Body of pancreas (tissue), 4 donors: Measurements from ENCODE around the gene DCLK2.

Experiments
- POLR2A ChIP-seq, 3 donors: fragments of 450-650 bp; IDR thresholded peaks; one replicate each; pipeline ENCODE4 v1.6.1; 2016; ENCODE audit warnings: antibody characterized with exemption in 3 of 3, mild to moderate bottlenecking in 2 of 3
- TF ChIP-seq, protein P1 (sequence below), 7 experiments: fragments of 450-650 bp in 4 of 7; fragments of 200-600 bp in 3 of 7; sonication (generic) in 3 of 7; IDR thresholded peaks; one replicate each; pipeline ENCODE4 v1.5.1; 2016 to 2019; ENCODE audit warnings: antibody characterized with exemption in 7 of 7

DNA sequence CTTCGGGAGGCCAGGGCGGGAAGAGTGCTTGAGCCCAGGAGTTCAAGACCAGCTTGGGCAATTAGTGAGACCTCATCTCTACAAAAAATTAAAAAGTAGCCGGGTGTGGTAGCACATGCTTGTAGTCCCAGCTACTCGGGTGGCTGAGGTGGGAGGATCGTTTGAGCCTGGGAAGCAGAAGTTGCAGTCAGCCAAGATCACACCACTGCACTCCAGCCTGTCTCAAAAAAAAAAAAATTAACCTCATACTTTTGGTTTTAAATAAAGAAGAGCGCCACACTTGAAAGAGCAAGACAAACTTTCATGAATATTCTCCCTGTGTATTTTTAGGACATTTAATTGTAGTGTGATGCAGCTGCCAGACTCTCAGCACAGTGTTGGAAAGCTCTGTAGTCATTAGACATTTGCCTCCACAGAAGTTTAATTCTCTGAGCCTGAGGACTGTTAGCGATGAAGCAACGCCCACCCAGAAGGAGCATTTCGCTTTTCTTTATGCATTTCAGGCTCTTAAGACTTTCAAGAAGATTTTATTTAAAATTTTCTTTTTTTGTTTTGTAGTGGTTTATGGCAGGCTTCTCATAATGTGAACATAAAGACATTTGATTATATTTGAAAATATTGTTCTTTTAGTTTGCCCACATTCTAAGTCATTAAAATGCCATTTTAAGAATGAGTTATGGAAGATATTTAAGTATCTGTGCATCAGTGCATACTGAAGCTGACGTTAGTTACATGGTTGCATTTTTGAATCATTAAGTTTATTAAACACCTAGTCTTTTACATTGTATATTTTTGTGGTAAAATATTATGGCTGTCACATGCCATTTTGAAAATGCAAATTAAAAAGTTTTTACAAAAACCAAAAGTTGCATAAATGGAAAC lies 45.8 kb downstream of the DCLK2 start:
- TF ChIP-seq, protein P1, sequence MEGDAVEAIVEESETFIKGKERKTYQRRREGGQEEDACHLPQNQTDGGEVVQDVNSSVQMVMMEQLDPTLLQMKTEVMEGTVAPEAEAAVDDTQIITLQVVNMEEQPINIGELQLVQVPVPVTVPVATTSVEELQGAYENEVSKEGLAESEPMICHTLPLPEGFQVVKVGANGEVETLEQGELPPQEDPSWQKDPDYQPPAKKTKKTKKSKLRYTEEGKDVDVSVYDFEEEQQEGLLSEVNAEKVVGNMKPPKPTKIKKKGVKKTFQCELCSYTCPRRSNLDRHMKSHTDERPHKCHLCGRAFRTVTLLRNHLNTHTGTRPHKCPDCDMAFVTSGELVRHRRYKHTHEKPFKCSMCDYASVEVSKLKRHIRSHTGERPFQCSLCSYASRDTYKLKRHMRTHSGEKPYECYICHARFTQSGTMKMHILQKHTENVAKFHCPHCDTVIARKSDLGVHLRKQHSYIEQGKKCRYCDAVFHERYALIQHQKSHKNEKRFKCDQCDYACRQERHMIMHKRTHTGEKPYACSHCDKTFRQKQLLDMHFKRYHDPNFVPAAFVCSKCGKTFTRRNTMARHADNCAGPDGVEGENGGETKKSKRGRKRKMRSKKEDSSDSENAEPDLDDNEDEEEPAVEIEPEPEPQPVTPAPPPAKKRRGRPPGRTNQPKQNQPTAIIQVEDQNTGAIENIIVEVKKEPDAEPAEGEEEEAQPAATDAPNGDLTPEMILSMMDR (IDR thresholded peaks at IDR 0.05): no peak
- no peak for TF ChIP-seq POLR2A (IDR thresholded peaks at IDR 0.05)
